Measurements from ENCODE around the gene EFNA2. TPM values are rescaled to one million over a fixed set of nuclear protein-coding genes. Genes with fewer than 3 reads are reported as not detected.
"Not testable (repeated sequence)": the region's sequence is repeated elsewhere in the genome, so short reads cannot be mapped to it uniquely, and the experiment has no call there.

EFNA2 gene
- total RNA-seq, 1 experiment from 2014 or later, result 11.4 TPM

DNA sequence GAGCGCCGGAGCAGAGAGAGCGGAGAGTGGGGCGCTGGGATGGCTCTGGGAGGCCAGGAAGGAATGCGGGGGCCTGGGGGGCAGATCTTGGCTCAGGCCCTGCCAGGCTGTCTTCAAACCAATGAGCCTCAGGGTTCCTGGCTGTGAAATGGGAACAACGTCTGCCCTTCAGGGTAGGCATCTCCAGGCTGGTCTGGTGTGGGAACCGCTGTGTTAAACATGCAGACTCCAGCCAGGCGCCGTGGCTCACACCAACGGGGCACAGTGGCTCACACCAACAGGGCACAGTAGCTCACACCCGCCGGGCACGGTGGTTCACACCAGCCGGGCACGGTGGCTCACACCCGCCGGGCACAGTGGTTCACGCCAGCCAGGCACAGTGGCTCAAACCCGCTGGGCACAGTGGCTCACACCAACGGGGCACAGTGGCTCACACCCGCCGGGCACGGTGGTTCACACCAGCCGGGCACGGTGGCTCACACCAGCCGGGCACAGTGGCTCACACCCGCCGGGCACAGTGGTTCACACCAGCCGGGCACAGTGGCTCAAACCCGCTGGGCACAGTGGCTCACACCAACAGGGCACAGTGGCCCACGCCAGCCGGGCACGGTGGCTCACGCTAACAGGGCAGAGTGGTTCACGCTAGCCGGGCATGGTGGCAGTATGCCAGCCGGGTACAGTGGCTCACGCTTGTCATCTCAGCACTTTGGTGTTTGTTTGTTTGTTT is 40.1 kb downstream of the EFNA2 start:
- no peak for DNase-seq (ENCODE audit: low spot score)
- Mint-ChIP-seq H3K36me3 (no peaks in the 10 kb centered on the region), H3K4me1 (no peaks in the 10 kb centered on the region), H3K9me3 (no peaks in the 10 kb centered on the region), H3K4me3 (peak overlapping the region; percentile 62), H3K27ac (no peak overlapping the region), H3K27me3 (ENCODE audit: low read depth) (peaks cover 4% of the 10 kb centered on the region; the same call in 1 of the 2 replicates)
- ATAC-seq, result no peak
- ChIA-PET CTCF (no interaction called here), POLR2A (no interaction called here)
- TF ChIP-seq GTF2I (CRISPR knock-in tag; conservative IDR thresholded peaks at IDR 0.05) (peak; percentile 89), ELF4 (CRISPR knock-in tag; IDR thresholded peaks at IDR 0.05; ENCODE audit: low read depth) (no peak), ZNF232 (CRISPR knock-in tag; IDR thresholded peaks at IDR 0.05) (no peak)
- TF ChIP-seq, protein P1, sequence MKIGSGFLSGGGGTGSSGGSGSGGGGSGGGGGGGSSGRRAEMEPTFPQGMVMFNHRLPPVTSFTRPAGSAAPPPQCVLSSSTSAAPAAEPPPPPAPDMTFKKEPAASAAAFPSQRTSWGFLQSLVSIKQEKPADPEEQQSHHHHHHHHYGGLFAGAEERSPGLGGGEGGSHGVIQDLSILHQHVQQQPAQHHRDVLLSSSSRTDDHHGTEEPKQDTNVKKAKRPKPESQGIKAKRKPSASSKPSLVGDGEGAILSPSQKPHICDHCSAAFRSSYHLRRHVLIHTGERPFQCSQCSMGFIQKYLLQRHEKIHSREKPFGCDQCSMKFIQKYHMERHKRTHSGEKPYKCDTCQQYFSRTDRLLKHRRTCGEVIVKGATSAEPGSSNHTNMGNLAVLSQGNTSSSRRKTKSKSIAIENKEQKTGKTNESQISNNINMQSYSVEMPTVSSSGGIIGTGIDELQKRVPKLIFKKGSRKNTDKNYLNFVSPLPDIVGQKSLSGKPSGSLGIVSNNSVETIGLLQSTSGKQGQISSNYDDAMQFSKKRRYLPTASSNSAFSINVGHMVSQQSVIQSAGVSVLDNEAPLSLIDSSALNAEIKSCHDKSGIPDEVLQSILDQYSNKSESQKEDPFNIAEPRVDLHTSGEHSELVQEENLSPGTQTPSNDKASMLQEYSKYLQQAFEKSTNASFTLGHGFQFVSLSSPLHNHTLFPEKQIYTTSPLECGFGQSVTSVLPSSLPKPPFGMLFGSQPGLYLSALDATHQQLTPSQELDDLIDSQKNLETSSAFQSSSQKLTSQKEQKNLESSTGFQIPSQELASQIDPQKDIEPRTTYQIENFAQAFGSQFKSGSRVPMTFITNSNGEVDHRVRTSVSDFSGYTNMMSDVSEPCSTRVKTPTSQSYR (CRISPR knock-in tag; IDR thresholded peaks at IDR 0.05), result no peak
- TF ChIP-seq, protein P2, sequence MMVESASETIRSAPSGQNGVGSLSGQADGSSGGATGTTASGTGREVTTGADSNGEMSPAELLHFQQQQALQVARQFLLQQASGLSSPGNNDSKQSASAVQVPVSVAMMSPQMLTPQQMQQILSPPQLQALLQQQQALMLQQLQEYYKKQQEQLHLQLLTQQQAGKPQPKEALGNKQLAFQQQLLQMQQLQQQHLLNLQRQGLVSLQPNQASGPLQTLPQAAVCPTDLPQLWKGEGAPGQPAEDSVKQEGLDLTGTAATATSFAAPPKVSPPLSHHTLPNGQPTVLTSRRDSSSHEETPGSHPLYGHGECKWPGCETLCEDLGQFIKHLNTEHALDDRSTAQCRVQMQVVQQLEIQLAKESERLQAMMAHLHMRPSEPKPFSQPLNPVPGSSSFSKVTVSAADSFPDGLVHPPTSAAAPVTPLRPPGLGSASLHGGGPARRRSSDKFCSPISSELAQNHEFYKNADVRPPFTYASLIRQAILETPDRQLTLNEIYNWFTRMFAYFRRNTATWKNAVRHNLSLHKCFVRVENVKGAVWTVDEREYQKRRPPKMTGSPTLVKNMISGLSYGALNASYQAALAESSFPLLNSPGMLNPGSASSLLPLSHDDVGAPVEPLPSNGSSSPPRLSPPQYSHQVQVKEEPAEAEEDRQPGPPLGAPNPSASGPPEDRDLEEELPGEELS (CRISPR knock-in tag; IDR thresholded peaks at IDR 0.05), result no peak

DNA sequence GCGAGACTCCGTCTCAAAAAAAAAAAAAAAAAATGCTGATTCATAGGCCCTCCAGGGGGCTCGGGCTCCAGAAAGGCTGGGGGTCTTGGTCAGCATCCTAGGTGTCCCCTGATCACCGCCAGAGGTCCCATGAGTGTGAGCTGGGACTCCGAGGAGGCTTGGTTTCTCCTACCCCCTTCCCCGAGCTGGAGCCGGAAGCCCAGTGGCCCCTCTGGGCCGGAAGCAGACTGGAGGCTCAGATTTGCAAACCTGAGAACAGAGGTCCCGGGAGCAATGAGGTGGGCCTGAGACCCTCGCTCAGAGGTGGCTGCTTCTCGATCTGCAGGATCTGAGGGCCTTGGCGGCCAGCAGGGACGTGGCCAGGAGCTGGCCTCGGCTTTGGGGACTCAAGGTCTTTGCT is 41.5 kb downstream of the EFNA2 start:
- TF ChIP-seq TCF7 (CRISPR knock-in tag; IDR thresholded peaks at IDR 0.05; ENCODE audit: low read depth) (no peak), NR3C1 (CRISPR knock-in tag; conservative IDR thresholded peaks at IDR 0.05; ENCODE audit: low read depth) (no peak), FOXK1 (CRISPR knock-in tag; IDR thresholded peaks at IDR 0.05) (no peak), NFATC4 (CRISPR knock-in tag; IDR thresholded peaks at IDR 0.05) (no peak), ZSCAN18 (CRISPR knock-in tag; IDR thresholded peaks at IDR 0.05) (no peak), ZNF416 (CRISPR knock-in tag; IDR thresholded peaks at IDR 0.05) (no peak), GABPB1 (CRISPR knock-in tag; IDR thresholded peaks at IDR 0.05) (no peak), JAZF1 (CRISPR knock-in tag; IDR thresholded peaks at IDR 0.05) (no peak), ATF1 (CRISPR knock-in tag; IDR thresholded peaks at IDR 0.05) (no peak)
- TF ChIP-seq, protein P2 (CRISPR knock-in tag; IDR thresholded peaks at IDR 0.05), result no peak
- TF ChIP-seq, protein P3, sequence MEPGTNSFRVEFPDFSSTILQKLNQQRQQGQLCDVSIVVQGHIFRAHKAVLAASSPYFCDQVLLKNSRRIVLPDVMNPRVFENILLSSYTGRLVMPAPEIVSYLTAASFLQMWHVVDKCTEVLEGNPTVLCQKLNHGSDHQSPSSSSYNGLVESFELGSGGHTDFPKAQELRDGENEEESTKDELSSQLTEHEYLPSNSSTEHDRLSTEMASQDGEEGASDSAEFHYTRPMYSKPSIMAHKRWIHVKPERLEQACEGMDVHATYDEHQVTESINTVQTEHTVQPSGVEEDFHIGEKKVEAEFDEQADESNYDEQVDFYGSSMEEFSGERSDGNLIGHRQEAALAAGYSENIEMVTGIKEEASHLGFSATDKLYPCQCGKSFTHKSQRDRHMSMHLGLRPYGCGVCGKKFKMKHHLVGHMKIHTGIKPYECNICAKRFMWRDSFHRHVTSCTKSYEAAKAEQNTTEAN (CRISPR knock-in tag; IDR thresholded peaks at IDR 0.05), result no peak
- TF ChIP-seq, protein P4, sequence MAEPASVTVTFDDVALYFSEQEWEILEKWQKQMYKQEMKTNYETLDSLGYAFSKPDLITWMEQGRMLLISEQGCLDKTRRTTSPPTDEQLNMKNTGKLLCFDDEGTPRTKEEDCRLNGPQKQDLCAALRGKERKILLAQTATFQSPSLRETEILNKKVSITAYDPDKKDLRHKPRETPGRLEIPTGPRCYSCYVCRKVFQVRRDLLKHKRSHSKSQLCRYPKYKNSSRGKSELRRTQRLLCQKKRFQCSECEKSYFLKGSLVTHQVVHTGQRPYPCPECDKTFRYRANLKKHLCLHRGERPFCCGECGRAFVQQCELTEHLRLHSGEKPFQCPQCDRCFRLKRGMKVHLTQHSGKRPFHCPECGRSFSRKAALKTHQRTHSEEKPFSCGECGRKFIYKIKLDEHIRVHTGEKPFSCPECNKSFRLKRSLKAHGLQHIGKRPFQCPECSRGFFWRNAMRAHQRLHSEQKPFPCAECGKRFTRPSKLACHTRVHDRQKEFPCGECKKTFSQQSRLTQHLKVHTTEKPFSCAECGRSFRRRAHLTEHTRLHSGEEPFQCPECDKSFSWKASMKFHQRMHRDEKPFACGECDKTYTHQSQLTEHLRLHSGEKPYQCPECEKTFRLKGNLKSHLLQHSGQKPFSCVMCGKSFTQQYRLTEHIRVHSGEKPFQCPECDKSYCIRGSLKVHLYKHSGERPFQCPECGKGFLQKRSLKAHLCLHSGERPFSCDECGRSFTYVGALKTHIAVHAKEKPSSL (CRISPR knock-in tag; conservative IDR thresholded peaks at IDR 0.05), result no peak
- TF ChIP-seq, protein P5, sequence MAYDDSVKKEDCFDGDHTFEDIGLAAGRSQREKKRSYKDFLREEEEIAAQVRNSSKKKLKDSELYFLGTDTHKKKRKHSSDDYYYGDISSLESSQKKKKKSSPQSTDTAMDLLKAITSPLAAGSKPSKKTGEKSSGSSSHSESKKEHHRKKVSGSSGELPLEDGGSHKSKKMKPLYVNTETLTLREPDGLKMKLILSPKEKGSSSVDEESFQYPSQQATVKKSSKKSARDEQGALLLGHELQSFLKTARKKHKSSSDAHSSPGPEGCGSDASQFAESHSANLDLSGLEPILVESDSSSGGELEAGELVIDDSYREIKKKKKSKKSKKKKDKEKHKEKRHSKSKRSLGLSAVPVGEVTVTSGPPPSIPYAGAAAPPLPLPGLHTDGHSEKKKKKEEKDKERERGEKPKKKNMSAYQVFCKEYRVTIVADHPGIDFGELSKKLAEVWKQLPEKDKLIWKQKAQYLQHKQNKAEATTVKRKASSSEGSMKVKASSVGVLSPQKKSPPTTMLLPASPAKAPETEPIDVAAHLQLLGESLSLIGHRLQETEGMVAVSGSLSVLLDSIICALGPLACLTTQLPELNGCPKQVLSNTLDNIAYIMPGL (CRISPR knock-in tag; IDR thresholded peaks at IDR 0.05), result no peak
- CTCF ChIA-PET, result interaction anchor here (1.3 to 2.1 kb wide), 3 partner anchors 11 to 61 kb away, joined by 5 to 7 read pairs (median 7); no protein-coding TSS in a partner anchor
- ATAC-seq (no peak), DNase-seq (ENCODE audit: low spot score) (no peak)
- no peaks in the 10 kb centered on the region for H3K4me1 Mint-ChIP-seq
- no peaks in the 10 kb centered on the region for H3K36me3 Mint-ChIP-seq
- no peak overlapping the region for H3K4me3 Mint-ChIP-seq
- peak overlapping the region; percentile 57; the same call in 1 of the 2 replicates for H3K27ac Mint-ChIP-seq
- peaks cover 4% of the 10 kb centered on the region; the same call in 1 of the 2 replicates for H3K27me3 Mint-ChIP-seq (ENCODE audit: low read depth)
- POLR2A ChIA-PET, result no interaction called here
- H3K9me3 Mint-ChIP-seq, result no peaks in the 10 kb centered on the region

DNA sequence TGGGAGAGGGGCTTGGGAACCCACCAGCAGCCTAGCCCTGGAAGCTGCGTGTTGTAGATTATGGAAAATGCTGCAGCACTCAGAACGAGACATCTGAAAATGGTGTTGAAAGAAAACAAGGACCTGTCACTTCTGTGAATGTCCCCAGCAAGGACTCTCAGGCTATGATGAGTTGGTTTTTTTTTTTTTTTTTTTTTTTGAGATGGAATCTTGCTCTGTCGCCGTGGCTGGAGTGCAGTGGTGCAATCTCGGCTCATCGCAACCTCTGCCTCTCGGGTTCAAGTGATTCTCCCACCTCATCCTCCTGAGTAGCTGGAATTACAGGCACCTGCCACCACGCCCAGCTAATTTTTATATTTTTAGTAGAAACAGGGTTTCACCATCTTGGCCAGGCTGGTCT is 46.5 kb downstream of the EFNA2 start:
- H3K36me3 Mint-ChIP-seq; H3K9me3 Mint-ChIP-seq; ATAC-seq; H3K4me3 Mint-ChIP-seq; H3K27ac Mint-ChIP-seq; H3K27me3 Mint-ChIP-seq (ENCODE audit: low read depth); H3K4me1 Mint-ChIP-seq; DNase-seq (ENCODE audit: low spot score): not testable (repeated sequence)
- ChIA-PET POLR2A (interaction anchor here (1.4 kb wide), 1 partner anchor 22 kb away, joined by 3 read pairs; a partner anchor contains a TSS), CTCF (interaction anchor here (0.6 to 3.3 kb wide), 4 partner anchors 11 to 88 kb away, joined by 3 to 12 read pairs (median 3); no protein-coding TSS in a partner anchor)

Measured in WTC11 (cell line).